ENCODE data around the gene RFWD3. TPM values are rescaled to one million over a fixed set of nuclear protein-coding genes. Genes with fewer than 3 reads are reported as not detected.

RFWD3 gene
- total and polyA plus RNA-seq, 4 experiments from 2014 or later, result 12.3 to 64.7 (median 39.9) TPM

DNA sequence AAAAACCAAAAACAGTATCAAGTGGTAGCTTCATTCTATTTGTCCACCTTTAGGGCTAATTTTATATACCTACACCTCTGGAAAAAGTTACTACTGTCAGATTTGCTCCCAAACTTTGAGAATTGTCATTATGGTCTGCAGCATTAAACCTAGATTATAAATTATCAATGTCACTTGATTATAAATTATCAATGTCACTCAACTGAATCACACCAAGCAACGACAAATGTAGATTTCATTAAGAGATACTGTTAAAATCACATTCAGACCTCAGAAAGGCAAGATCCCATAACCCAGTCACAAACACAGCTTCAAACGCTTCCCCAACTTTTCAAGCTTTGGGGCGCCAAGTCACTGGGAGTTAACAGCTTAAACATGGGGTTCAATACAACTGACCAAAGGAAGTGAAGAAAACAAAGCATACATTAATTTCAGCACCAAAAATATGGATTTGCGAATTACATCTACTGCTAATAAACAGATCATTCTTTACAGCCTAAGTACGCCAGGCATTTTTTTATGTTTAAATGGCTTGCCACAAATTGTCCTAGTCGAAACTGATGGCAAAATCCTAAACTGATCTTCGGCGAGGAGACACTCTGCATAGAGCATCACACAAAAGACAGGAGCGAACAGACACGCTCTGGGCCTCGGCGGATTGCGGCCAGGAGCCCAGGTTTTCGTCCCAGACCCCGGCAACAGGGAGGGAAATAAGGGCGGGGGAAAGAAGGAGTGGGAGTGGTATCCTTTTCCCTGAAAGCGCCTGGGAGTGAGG, 60.7 kb downstream of the RFWD3 start:
- intact Hi-C loops (cut with micrococcal nuclease), result loop anchor here (2.0 to 10.0 kb wide), 6 partner anchors 61 to 1017 kb away; partner anchors contain the start of genes ADAT1, GABARAPL2, PSMD7 and RFWD3
- Histone ChIP-seq H3K27me3 (ENCODE audit: insufficient read depth, low read length) (no peaks in the 10 kb centered on the region), H3K36me3 (ENCODE audit: insufficient read depth, low read length) (no peaks in the 10 kb centered on the region), H3K9me3 (ENCODE audit: control insufficient read depth in 1 of 2, low read length in 2 of 2) (no peaks in the 10 kb centered on the region), H3K4me3 (ENCODE audit: low read length in 2 of 2) (peak overlapping the region; percentile 49 to 91), H3K4me1 (ENCODE audit: insufficient read depth, low read length) (peaks cover 85% of the 10 kb centered on the region), H3K27ac (ENCODE audit: low read depth, low read length) (peak overlapping the region; percentile 95)
- Mint-ChIP-seq H3K27ac (peak overlapping the region; percentile 82 to 99 (median 95)), H3K9me3 (no peaks in the 10 kb centered on the region), H3K27me3 (no peaks in the 10 kb centered on the region), H3K4me3 (peak overlapping the region; percentile 89 to 99 (median 96)), H3K4me1 (peaks cover 48 to 81% (median 67%) of the 10 kb centered on the region in 4 donors), H3K36me3 (peaks cover 9 to 16% of the 10 kb centered on the region in 2 donors)
- POLR2A ChIA-PET (ENCODE audit: partially characterized antibody), result interaction anchor here (0.8 to 3.6 kb wide), 17 partner anchors 11 to 379 kb away, joined by 3 to 34 read pairs (median 7); partner anchors contain the start of genes MLKL, RFWD3 and WDR59
- CTCF ChIA-PET (ENCODE audit: partially characterized antibody), result interaction anchor here (1.2 to 1.3 kb wide), 2 partner anchors 16 to 44 kb away, joined by 3 read pairs; no protein-coding TSS in a partner anchor
- no peak for DNase-seq

DNA sequence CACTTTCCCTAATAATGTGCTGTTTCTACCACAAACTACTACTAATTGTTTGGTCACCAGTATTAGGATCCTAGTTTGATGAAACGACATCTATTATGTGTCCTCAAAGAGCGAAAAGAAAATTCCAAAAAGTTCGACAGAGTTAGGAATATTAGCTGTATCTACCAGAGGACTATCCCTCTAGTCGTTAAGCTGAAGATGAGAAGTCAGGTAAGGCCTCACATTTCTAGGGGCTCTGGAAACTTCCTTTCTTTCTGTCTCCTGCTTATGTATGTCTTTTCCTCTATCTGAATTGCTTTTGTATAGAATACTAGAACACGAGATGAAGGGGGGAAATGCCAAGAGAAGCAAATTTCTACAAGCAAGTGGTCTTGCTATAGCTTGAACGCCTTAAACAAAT, 61.3 kb downstream of the RFWD3 start:
- peak overlapping the region; percentile 89 to 99 (median 96) for H3K4me3 Mint-ChIP-seq
- H3K9me3 ChIP-seq (ENCODE audit: control insufficient read depth in 1 of 2, low read length in 2 of 2), result no peaks in the 10 kb centered on the region
- no peak for DNase-seq
- H3K9me3 Mint-ChIP-seq, result no peaks in the 10 kb centered on the region
- POLR2A ChIA-PET (ENCODE audit: partially characterized antibody), result interaction anchor here (0.8 to 2.4 kb wide), 5 partner anchors 13 to 237 kb away, joined by 3 to 9 read pairs (median 7); partner anchors contain the start of genes MLKL and RFWD3
- intact Hi-C loops (cut with micrococcal nuclease), result loop anchor here (5.0 to 10.0 kb wide), 2 partner anchors 542 to 959 kb away; partner anchors contain the start of genes GABARAPL2 and ZFP1
- peaks cover 9 to 18% of the 10 kb centered on the region in 2 donors for H3K36me3 Mint-ChIP-seq
- H3K27ac ChIP-seq (ENCODE audit: low read depth, low read length), result peak overlapping the region; percentile 95
- H3K27me3 Mint-ChIP-seq, result no peaks in the 10 kb centered on the region
- H3K36me3 ChIP-seq (ENCODE audit: insufficient read depth, low read length), result no peaks in the 10 kb centered on the region
- peaks cover 53 to 86% (median 70%) of the 10 kb centered on the region in 4 donors for H3K4me1 Mint-ChIP-seq
- CTCF ChIA-PET (ENCODE audit: partially characterized antibody), result no interaction called here
- peak overlapping the region; percentile 82 to 99 (median 95) for H3K27ac Mint-ChIP-seq
- H3K4me3 ChIP-seq (ENCODE audit: low read length in 2 of 2), result peak overlapping the region; percentile 49 to 91
- no peaks in the 10 kb centered on the region for H3K27me3 ChIP-seq (ENCODE audit: insufficient read depth, low read length)
- H3K4me1 ChIP-seq (ENCODE audit: insufficient read depth, low read length), result peaks cover 86% of the 10 kb centered on the region

DNA sequence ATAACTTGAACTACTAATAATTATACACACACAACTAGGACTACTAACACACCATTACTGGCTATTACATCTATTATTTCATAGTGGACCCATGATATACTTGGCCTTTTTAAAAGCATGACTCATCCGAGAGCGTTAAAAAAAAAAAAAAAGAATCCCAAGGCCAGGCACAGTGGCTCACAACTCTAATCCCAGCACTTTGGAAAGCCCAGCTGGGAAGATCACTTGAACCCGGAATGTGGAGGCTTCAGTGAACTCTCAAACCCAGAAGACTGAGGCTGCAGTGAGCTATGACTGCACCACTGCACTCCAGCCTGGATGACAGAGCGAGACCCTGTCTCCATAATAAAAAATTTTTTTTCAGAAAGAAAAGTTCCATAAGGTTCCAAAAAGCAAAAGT, 62.8 kb downstream of the RFWD3 start:
- no peaks in the 10 kb centered on the region for H3K36me3 ChIP-seq (ENCODE audit: insufficient read depth, low read length)
- no peak overlapping the region for H3K27ac ChIP-seq (ENCODE audit: low read depth, low read length)
- no peak overlapping the region for H3K4me3 ChIP-seq (ENCODE audit: low read length in 2 of 2)
- ChIA-PET CTCF (ENCODE audit: partially characterized antibody) (interaction anchor here (1.3 kb wide), 1 partner anchor 20 kb away, joined by 5 read pairs; no protein-coding TSS in a partner anchor), POLR2A (ENCODE audit: partially characterized antibody) (interaction anchor here (2.4 kb wide), 1 partner anchor 63 kb away, joined by 7 read pairs; the partner anchor contains the start of gene RFWD3)
- H3K9me3 ChIP-seq (ENCODE audit: control insufficient read depth in 1 of 2, low read length in 2 of 2), result no peaks in the 10 kb centered on the region
- peak overlapping the region; percentile 74 to 99 (median 94) for H3K4me3 Mint-ChIP-seq
- intact Hi-C loops (cut with micrococcal nuclease), result loop anchor here (5.0 to 10.0 kb wide), 2 partner anchors 37 to 961 kb away; partner anchors contain the start of gene GABARAPL2
- peak overlapping the region; percentile 39 to 99 (median 91) for H3K27ac Mint-ChIP-seq
- peaks cover 89% of the 10 kb centered on the region for H3K4me1 ChIP-seq (ENCODE audit: insufficient read depth, low read length)
- peaks cover 9 to 24% of the 10 kb centered on the region in 2 donors for H3K36me3 Mint-ChIP-seq
- no peak for DNase-seq
- no peaks in the 10 kb centered on the region for H3K27me3 Mint-ChIP-seq
- no peaks in the 10 kb centered on the region for H3K27me3 ChIP-seq (ENCODE audit: insufficient read depth, low read length)
- H3K4me1 Mint-ChIP-seq, result peaks cover 56 to 92% (median 74%) of the 10 kb centered on the region in 4 donors
- H3K9me3 Mint-ChIP-seq, result no peaks in the 10 kb centered on the region

DNA sequence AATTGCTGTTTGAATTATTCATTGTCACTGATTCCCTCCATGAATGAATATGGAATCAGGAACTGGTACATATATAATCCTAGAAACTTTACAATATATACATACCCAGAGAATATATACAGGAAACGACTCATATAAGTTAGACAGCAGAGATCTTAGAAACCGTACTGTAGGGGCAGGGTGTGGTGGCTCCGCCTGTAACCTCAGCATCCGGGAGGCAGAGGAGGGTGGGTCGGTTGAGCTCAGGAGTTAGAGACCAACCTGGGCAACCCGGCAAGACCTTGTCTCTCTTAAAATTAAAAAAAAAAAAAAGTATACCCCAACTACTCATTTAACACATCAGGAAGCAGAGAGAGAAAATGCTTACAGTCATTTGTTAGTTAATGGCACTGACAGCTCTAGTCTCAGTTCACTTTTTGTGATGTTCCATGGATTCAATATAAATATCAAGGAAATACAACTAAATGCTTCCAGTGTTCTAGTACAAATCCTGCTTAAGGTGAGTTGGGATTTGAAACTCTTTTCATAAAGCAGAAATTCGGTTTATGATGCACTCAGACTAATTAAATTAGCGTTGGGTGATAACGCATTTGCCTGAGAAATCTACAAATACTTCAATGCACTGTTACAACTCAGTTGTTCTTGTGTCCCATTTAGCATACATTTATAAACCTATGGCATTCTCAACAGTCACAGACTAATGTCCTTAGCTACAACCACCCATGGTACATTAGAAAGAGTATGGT, 65.4 kb downstream of the RFWD3 start:
- Histone ChIP-seq H3K27ac (ENCODE audit: low read depth, low read length) (peak overlapping the region; percentile 58), H3K36me3 (ENCODE audit: insufficient read depth, low read length) (peaks cover 6% of the 10 kb centered on the region), H3K4me3 (ENCODE audit: low read length in 2 of 2) (peak overlapping the region in 1 of 2 donors; percentile 11), H3K4me1 (ENCODE audit: insufficient read depth, low read length) (peaks cover 86% of the 10 kb centered on the region), H3K9me3 (ENCODE audit: control insufficient read depth in 1 of 2, low read length in 2 of 2) (no peaks in the 10 kb centered on the region), H3K27me3 (ENCODE audit: insufficient read depth, low read length) (no peaks in the 10 kb centered on the region)
- H3K4me1 Mint-ChIP-seq, result peaks cover 47 to 82% (median 65%) of the 10 kb centered on the region in 4 donors
- CTCF ChIA-PET (ENCODE audit: partially characterized antibody), result interaction anchor here (0.5 to 3.2 kb wide), 5 partner anchors 17 to 108 kb away, joined by 3 to 9 read pairs (median 3); partner anchors contain the start of gene RFWD3
- intact Hi-C loops (cut with micrococcal nuclease), result loop anchor here (2.0 to 10.0 kb wide), 3 partner anchors 14 to 964 kb away; partner anchors contain the start of gene GABARAPL2
- peak; percentile 72 to 87 (median 77) for DNase-seq
- peak overlapping the region; percentile 74 to 90 (median 82) for H3K4me3 Mint-ChIP-seq
- H3K27me3 Mint-ChIP-seq, result no peaks in the 10 kb centered on the region
- POLR2A ChIA-PET (ENCODE audit: partially characterized antibody), result interaction anchor here (0.6 to 2.0 kb wide), 5 partner anchors 9 to 97 kb away, joined by 3 to 7 read pairs (median 5); no protein-coding TSS in a partner anchor
- peak overlapping the region; percentile 83 to 99 (median 96) for H3K27ac Mint-ChIP-seq
- peaks cover 14 to 31% of the 10 kb centered on the region in 2 donors for H3K36me3 Mint-ChIP-seq
- no peaks in the 10 kb centered on the region for H3K9me3 Mint-ChIP-seq

DNA sequence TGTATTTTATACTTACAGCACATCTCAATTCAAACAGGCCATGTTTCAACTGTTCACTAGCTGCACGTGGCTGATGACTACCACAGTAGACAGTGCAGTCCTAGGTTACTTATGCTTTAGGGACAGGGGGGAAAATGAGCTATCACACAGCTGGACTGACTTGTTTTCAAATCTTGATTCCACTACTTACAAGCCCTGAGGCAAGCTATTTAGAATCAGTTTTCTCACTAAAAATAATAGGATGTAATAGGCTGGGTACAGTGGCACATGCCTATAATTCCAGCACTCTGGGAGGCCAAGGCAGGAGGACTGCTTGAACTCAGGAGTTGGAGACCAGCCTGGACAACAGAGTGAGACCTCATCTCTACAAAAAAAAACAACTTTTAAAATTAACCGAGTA, 70.1 kb downstream of the RFWD3 start:
- ChIA-PET CTCF (ENCODE audit: partially characterized antibody) (interaction anchor here (1.2 kb wide), 1 partner anchor 28 kb away, joined by 3 read pairs; no protein-coding TSS in a partner anchor), POLR2A (ENCODE audit: partially characterized antibody) (no interaction called here)
- Histone ChIP-seq H3K4me3 (ENCODE audit: low read length in 2 of 2) (no peak overlapping the region), H3K4me1 (ENCODE audit: insufficient read depth, low read length) (peaks cover 80% of the 10 kb centered on the region), H3K27ac (ENCODE audit: low read depth, low read length) (no peak overlapping the region), H3K27me3 (ENCODE audit: insufficient read depth, low read length) (no peaks in the 10 kb centered on the region), H3K36me3 (ENCODE audit: insufficient read depth, low read length) (peaks cover 8% of the 10 kb centered on the region), H3K9me3 (ENCODE audit: control insufficient read depth in 1 of 2, low read length in 2 of 2) (no peaks in the 10 kb centered on the region)
- intact Hi-C loops (cut with micrococcal nuclease), result no loop called here
- Mint-ChIP-seq H3K4me1 (peaks cover 35 to 79% (median 51%) of the 10 kb centered on the region in 4 donors), H3K27ac (peak overlapping the region; percentile 16 to 89 (median 70)), H3K4me3 (peak overlapping the region in 3 of 8 donors; percentile 20 to 36 (median 22)), H3K9me3 (no peaks in the 10 kb centered on the region), H3K36me3 (peaks cover 12 to 30% of the 10 kb centered on the region in 2 donors), H3K27me3 (no peaks in the 10 kb centered on the region)
- DNase-seq, result no peak

DNA sequence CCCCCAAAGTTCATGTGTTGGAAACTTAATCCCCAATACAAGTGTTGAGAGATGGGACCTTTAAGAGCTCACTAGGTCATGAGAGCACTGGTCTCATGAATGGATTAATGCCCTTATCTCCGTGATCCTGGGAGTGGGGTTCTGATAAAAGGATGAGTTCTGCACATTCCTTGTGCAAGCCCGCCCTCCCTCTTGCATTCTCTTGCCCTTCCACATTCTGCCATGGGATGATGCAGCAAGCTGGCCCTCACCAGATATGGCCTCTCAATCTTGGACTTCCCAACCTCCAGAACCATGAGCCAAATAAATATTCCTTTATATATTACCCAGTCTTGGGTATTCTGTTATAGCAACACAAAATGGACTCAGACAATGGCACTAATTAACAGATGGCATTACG, 73.8 kb downstream of the RFWD3 start:
- Histone ChIP-seq H3K4me1 (ENCODE audit: insufficient read depth, low read length) (peaks cover 69% of the 10 kb centered on the region), H3K36me3 (ENCODE audit: insufficient read depth, low read length) (peaks cover 8% of the 10 kb centered on the region), H3K4me3 (ENCODE audit: low read length in 2 of 2) (no peak overlapping the region), H3K27me3 (ENCODE audit: insufficient read depth, low read length) (no peaks in the 10 kb centered on the region), H3K27ac (ENCODE audit: low read depth, low read length) (no peak overlapping the region), H3K9me3 (ENCODE audit: control insufficient read depth in 1 of 2, low read length in 2 of 2) (no peaks in the 10 kb centered on the region)
- intact Hi-C loops (cut with micrococcal nuclease), result no loop called here
- peak overlapping the region in 2 of 7 donors; percentile 57 to 58 for H3K27ac Mint-ChIP-seq
- CTCF ChIA-PET (ENCODE audit: partially characterized antibody), result interaction anchor here (0.5 kb wide), 1 partner anchor 25 kb away, joined by 3 read pairs; no protein-coding TSS in a partner anchor
- peaks cover 15 to 27% of the 10 kb centered on the region in 2 donors for H3K36me3 Mint-ChIP-seq
- DNase-seq, result no peak
- peaks cover 25 to 79% (median 45%) of the 10 kb centered on the region in 4 donors for H3K4me1 Mint-ChIP-seq
- POLR2A ChIA-PET (ENCODE audit: partially characterized antibody), result interaction anchor here (1.2 to 3.0 kb wide), 2 partner anchors 9 to 14 kb away, joined by 3 to 20 read pairs; partner anchors contain the start of gene GLG1
- no peaks in the 10 kb centered on the region for H3K9me3 Mint-ChIP-seq
- peak overlapping the region in 2 of 8 donors; percentile 1 to 11 for H3K4me3 Mint-ChIP-seq
- no peaks in the 10 kb centered on the region for H3K27me3 Mint-ChIP-seq

Measured in CD4-positive, alpha-beta memory T cell (primary cell).